GM19468 (cell line): ENCODE data around the gene TRIP6.

Experiments used
- ATAC-seq: cut with Tn5 transposase; IDR thresholded peaks from one replicate; pipeline ENCODE4 v1.9.1; 2021; ENCODE audit warnings: mild to moderate bottlenecking, moderate library complexity, moderate number of reproducible peaks; ENCODE audit not compliant: unreplicated experiment; ENCODE audit errors: extremely low read depth

Gene TRIP6

GRCh38 chr7:100867040-100867775 is at the start of gene TRIP6:
Gene TRIP6, plus strand, starts transcription at chr7:100867387. Its CDS starts 111 bp downstream, at chr7:100867498.
- ATAC-seq = no peak

- no peak for ATAC-seq
Observed at GRCh38 chr7:100818366-100818765, 48.8 kb upstream of the TRIP6 start.

DNA sequence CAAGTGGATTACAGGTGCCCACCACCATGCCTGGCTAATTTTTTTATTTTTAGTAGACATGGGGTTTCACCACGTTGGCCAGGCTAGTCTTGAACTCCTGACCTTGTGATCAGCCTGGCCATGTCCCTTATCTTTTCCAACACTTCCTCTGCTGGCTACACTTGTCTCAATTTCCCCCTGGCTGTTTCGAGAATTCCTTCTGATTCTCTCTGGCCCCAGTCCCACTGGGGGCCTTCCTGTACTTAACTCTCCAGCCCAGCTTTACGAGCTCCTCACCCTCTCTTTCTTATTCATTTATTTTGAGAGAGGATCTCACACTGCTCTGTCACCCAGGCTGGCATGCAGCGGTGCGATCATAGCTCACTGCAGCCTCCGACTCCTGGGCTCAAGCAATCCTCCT is 48.4 kb upstream of the TRIP6 start:
- no peak for ATAC-seq

DNA sequence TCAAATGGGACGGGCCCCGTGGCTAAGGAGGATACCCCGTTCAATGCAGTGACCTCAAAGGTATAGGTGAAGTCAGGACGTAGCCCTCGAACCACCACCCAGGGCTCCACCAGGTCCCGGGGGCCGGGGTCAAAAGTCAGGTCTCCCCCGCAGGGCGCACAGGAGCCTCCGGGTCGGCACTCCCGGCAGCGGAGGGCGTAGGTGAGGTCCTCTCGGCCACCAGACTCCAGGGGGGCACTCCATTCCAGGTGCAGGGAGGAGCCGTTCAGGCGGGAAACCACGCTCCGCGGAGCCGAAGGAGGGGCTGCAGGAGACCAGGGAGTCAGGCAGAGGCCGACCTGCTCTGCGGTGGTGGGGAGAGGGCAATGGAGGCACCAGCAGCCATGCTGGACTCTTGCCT is 47.6 kb upstream of the TRIP6 start:
- ATAC-seq = no peak

DNA sequence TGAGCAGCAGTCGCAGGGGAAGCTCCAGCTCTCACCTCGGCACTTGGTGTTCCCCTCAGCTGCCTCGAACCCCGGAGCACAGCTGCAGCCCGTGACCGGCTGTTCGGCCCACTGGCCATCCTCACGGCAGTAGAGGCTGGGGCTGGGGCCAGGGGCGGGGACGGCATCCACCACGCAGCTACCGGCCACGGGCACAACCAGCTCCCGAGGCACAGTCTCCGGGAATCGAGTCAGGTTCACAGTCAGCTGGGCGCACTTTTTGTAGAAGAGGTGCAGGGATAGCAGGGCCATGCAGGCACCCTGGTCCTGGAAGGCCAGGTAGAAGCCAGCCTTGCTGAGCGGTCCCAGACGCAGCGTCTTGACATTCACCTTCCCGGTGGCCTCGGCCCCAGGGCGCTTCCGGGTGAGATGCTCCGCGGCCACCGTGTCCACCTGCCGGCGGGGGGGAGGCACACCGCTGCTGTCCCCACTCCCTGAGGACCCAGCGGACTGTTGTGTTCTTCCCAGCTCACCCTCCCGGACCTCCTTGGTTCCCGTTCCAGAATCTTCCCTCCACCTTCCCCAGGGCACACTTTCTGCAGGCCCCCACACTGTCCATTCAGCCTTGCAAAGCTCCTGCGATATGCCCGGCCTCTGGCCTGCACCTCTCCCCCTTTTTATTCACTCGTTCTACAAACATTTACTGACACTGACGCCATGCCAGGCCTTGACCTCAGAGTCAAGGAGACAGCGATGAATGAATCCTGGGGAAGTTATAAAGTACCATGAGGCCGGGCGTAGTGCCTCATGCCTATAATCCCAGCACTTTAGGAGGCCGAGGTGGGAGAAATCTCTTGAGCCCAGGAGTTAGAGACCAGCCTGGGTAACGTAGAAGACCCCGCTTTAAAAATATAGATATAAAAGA is 44.7 kb upstream of the TRIP6 start:
- ATAC-seq = no peak

- no peak for ATAC-seq
Observed at GRCh38 chr7:100823140-100823525, 44.1 kb upstream of the TRIP6 start.

- no peak for ATAC-seq
Observed at GRCh38 chr7:100823534-100823933, 43.7 kb upstream of the TRIP6 start.

DNA sequence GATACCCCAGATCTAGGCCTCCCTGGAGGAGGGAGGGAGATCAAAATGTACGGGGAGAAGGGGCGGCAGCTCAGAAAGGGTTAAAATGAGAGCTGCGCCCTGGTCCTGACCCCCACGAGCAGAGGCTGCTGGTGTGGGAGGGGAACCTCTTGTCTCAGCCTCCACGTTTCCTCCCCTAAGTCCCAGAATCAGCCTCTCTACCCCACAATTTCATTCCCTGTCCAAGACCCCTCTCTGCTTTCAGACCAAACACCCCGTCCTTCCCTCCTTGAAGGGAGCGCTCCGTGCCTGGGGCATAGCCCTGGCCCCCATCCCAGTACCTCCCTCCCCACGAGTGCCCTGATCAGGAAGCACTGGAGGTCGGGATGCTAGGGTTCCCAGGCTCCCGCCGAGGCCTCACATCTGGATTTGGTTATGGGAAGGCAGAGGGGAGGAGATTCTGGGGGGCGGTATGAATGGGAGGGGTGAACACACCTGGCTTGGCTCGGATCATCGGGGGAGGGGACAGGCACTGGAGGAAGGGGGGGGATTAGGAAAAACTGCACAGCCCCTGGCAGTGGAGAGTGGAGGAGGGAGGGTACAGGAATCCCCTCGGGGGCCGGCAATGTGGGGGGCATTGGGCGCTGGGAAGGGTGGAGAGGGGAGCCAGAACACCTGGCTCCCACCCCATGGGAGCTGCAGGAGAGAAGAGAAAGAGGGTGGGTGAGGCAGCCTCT is 42.5 kb upstream of the TRIP6 start:
- no peak for ATAC-seq

- no peak for ATAC-seq
Observed at GRCh38 chr7:100825215-100825671, 41.9 kb upstream of the TRIP6 start.

DNA sequence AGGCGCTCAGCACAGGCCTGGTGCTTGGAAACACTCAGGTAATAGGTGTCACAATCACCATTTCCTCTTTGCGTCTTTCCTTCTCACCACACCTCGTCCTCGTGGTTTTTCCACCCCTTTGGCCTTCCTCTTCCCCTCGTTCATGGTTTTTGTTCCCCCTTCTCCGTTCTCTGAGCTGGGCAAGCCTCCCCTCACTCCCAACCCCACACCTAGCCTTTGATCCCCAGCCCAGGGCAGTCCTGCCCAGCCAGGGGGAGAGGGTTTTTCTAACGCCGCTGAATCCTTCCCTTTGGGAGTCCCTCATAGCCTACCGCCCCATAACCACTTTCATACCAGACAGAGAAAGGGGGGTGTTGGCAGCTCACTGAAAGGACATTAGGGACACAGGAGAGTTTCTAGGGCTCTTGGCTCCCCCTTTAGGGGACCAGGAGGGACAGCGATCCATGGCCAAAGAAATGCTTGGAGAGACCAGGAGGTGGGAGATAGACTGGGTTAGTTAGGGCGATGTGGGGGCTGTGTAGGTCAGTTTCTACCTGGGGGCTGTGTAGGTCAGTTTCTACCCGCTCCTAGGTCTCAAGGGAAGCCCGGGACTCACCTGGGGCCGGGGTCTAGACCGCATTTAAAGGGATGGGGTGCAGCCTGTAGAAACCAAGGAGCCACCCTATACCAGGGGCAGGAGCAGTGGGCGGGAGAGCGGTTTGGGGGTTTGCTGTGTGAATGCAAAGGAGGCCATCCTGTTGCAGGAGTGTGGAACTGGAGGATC is 41.3 kb upstream of the TRIP6 start:
- ATAC-seq = no peak

GRCh38 chr7:100826514-100827329 is 40.5 kb upstream of the TRIP6 start:
- no peak for ATAC-seq

- no peak for ATAC-seq
Observed at GRCh38 chr7:100827330-100828226, 39.6 kb upstream of the TRIP6 start, which contains the start of gene EPHB4. Gene EPHB4, minus strand, starts transcription at chr7:100827523. Its CDS starts 493 bp downstream, at chr7:100827030.

DNA sequence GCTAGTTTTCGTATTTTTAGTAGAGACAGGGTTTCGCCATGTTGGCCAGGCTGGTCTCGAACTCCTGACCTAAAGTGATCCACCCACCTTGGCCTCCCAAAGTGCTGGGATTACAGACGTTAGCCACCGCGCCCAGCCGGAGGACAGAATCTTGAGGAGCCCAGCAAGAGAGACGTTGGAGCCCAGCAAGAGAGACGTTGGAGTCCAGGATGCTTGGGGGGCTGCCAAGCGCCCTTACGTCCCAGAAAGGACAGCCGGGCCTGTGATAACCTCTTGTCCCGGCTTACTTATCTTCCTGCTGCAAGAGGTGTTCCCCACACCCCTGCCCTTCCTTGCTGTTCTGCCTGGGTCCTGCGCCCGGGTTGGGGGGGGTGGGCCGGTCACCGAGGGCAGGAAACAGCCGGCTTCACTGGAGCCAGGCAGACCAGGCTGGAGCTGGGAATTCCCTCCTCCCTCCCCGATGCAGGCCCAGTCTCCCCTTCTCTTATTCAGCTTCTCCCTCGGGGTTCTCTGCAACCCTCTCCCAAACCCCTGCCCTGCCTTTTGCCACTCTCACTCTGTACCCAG is 38.0 kb upstream of the TRIP6 start:
- ATAC-seq = no peak

- ATAC-seq = no peak
Observed at GRCh38 chr7:100830396-100830795, 36.8 kb upstream of the TRIP6 start.

- no peak for ATAC-seq
Observed at GRCh38 chr7:100832281-100832633, 34.9 kb upstream of the TRIP6 start.

DNA sequence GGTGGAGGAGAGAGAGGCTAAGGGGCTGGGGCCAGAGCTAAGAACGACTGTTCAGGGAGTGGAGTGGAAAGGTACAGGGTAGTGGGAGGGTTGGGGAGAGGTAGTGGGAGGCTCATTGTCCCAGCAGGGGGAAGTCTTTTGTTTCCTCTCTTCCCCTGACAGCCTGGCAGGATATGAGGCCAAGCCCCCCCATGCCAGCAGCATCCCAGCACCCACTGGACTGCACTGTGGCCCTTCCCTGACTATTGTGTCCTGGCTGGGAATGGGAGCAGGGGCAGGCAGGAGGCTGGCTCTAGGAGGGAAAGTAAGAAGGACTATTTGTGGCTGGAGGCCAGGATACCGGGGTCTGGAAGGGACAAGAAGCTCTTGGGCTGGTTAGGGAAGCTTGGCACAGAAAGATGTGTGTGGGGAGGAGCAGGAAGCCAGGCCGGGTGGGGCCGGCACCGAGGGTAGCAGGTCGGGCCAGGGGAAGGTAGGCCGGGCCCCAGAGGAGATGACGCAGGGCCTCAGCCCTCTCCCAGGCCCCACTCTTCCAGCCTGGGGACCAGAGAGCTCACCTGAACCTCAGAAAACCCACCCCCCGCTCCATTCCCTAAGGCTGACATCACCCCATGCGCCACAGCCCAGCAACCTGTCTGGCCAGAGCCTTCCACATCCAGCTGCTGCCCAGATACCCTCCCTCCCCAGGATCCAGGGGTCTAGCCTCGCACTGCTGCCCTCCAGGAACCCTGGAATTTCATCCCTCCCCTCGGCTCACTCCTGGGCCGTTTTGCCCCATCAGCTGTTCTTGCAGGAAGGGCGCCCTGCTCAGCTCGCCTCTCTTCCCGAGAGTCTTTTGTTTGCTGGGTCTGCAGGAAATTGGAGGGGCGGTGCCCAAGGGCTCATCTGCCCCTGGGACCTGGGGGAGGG is 31.0 kb upstream of the TRIP6 start:
- no peak for ATAC-seq

DNA sequence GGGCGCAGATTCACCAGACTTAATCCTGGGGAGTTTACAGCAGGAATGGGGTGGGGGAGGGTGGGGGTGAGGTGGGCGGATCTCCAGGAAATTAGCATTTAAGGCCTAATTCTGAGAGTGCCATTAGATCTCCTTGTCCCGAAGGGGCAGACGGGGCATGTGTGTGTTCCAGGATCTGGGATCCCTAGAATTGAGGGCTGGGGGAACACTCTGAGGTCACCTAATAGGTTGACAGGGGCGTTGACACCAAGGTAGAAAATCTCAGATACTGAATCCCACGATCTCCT is 30.4 kb upstream of the TRIP6 start:
- no peak for ATAC-seq
